ENCODE measurements around the gene ZNF862.

The ZNF862 gene

DNA sequence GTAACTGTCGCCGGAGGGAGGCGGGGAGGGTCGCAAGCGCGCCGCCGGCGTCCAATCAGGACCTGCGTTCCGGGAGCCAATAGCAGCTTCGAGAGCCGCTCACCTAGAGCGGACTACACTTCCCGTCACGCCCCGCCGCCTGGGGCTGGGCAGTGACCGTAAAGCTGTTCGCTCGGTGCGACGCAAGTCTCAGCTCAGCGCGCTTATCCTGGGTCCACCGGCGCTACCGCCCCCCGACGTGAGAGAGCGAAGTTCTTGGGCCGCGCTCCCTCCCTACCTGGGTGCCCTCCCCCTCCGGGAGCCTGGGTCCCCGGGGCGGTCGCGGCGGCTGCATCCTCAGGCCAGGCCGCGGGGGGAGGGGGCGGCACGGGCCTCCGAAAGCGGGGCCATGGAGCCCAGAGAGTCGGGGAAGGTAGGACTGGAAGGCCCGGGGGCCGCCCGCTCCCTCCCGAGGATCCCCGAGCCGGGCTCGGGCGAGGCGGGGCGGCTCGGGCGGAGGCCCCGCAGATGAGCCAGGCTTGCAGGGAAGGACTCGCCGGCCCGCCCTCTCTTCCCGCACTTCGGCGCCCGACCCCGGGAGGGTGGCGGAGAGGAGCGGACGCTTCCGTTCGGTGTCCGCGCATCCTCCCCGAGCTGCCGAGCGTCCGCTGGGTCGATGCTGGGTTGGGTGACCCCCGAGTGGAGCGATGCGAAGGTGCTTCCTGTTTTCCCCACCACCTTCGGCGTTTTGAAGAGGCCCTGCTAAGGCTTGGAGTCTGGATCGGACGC, at the start of gene ZNF862:
Gene ZNF862 (plus strand): TSS at position 152 of the 768 bp plus-strand sequence. CDS start 237 bp downstream, at position 389.
- peak; percentile 99 for DNase-seq (ENCODE audit: low spot score)
- in situ Hi-C loops (cut with MboI; ENCODE audit: low sequenced_read_pairs, unreplicated experiment), result no loop called here
- TF ChIP-seq CTCF (IDR thresholded peaks at IDR 0.05; ENCODE audit: borderline replicate concordance, control extremely low read depth, extremely low read depth, insufficient read depth, missing control alignments), result no peak

- in situ Hi-C loops (cut with MboI; ENCODE audit: low sequenced_read_pairs, unreplicated experiment), result no loop called here
- DNase-seq (ENCODE audit: low spot score), result no peak
- no peak for TF ChIP-seq CTCF (IDR thresholded peaks at IDR 0.05; ENCODE audit: borderline replicate concordance, control extremely low read depth, extremely low read depth, insufficient read depth, missing control alignments)
These were observed 49.1 kb upstream of the ZNF862 start for GRCh38 chr7:149789101-149789500.

DNA sequence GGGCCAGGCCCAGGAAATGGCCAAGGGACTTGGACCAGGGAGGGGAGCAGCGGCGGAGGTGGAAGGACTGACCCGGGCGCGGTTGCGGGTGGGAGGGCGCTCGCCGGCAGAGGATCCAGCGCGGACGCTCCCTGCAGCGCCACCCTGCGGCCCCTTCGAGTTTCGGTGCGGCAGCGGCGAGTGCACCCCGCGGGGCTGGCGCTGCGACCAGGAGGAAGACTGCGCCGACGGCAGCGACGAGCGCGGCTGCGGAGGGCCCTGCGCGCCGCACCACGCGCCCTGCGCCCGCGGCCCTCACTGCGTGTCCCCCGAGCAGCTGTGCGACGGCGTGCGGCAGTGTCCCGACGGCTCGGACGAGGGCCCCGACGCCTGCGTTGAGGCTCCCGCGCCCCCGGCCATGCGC, 48.0 kb upstream of the ZNF862 start:
- in situ Hi-C loops (cut with MboI; ENCODE audit: low sequenced_read_pairs, unreplicated experiment), result no loop called here
- TF ChIP-seq CTCF (IDR thresholded peaks at IDR 0.05; ENCODE audit: borderline replicate concordance, control extremely low read depth, extremely low read depth, insufficient read depth, missing control alignments), result peak; percentile 4
- peak; percentile 62 for DNase-seq (ENCODE audit: low spot score)

DNA sequence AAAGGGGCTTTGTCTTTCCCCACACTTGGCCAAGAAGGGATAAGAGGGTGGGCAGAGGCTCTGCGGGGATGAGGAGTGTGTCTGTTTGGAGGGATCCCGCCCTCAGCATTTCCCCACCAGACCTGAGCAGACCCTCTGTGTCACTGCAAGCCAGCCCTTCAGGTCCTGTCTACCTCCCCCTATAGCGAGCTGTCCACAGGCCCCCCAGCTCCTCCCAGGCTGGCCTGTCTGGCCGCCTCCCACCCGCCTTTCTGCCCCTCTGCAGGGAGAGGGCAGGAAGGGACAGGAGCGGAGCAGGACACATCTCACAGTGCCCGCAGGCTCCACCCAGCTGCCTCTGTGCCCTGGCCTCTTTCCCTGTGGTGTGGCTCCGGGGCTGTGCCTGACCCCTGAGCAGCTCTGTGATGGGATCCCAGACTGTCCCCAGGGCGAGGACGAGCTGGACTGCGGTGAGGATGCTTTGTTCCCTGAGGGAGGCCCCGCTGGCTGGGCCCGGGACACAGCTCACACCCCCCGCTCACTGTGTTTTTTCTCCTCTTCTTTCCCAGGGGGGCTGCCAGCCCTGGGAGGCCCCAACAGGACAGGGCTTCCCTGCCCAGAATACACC, 47.3 kb upstream of the ZNF862 start:
- TF ChIP-seq CTCF (IDR thresholded peaks at IDR 0.05; ENCODE audit: borderline replicate concordance, control extremely low read depth, extremely low read depth, insufficient read depth, missing control alignments), result no peak
- DNase-seq (ENCODE audit: low spot score), result no peak
- in situ Hi-C loops (cut with MboI; ENCODE audit: low sequenced_read_pairs, unreplicated experiment), result no loop called here

DNA sequence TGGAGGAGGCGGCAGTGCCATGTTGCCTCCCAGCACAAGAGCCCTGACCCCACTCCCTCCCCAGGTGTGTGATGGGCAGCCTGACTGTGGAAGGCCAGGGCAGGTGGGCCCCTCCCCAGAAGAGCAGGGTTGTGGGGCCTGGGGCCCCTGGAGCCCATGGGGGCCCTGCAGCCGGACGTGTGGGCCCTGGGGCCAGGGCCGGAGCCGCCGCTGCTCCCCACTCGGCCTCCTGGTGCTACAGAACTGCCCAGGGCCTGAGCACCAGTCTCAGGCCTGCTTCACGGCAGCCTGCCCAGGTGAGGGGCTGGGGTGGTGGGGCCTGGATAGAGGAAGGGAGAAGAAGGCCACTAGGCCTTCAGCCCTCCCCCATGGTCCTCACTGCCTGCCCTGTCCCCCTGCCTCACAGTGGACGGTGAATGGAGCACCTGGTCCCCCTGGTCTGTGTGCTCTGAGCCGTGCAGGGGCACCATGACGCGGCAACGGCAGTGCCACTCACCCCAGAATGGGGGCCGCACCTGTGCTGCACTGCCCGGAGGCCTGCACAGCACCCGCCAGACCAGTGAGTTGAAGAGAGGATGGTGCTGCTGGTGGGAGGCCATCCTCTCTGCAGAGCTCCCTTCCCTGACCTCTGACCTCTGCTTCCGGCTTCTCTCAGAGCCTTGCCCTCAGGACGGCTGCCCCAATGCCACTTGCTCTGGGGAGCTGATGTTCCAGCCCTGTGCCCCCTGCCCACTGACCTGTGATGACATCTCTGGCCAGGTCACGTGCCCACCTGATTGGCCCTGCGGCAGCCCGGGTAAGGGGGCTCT, 46.6 kb upstream of the ZNF862 start:
- in situ Hi-C loops (cut with MboI; ENCODE audit: low sequenced_read_pairs, unreplicated experiment), result no loop called here
- no peak for TF ChIP-seq CTCF (IDR thresholded peaks at IDR 0.05; ENCODE audit: borderline replicate concordance, control extremely low read depth, extremely low read depth, insufficient read depth, missing control alignments)
- no peak for DNase-seq (ENCODE audit: low spot score)

- no peak for DNase-seq (ENCODE audit: low spot score)
- no peak for TF ChIP-seq CTCF (IDR thresholded peaks at IDR 0.05; ENCODE audit: borderline replicate concordance, control extremely low read depth, extremely low read depth, insufficient read depth, missing control alignments)
- in situ Hi-C loops (cut with MboI; ENCODE audit: low sequenced_read_pairs, unreplicated experiment), result no loop called here
These were observed 46.0 kb upstream of the ZNF862 start for GRCh38 chr7:149792220-149792595.

Measured in GM13976 (cell line).